HepG2 (cell line): ENCODE data around the gene ANKRD10. TPM values are rescaled to one million over a fixed set of nuclear protein-coding genes. Genes with fewer than 3 reads are reported as not detected.

Experiments used
- AHR ChIP-seq: IDR thresholded peaks from 2 replicates; pipeline ENCODE4 v1.6.1; 2018; ENCODE audit warnings: missing genetic modification reagents, missing compliant biosample characterization
- DNMT1 ChIP-seq: sonication (generic); formaldehyde crosslinking; IDR thresholded peaks from 2 replicates; pipeline ENCODE4 v1.5.1; 2020; ENCODE audit warnings: mild to moderate bottlenecking, missing genetic modification reagents
- ELF4 ChIP-seq: sonication (generic); formaldehyde crosslinking; IDR thresholded peaks from 2 replicates; pipeline ENCODE4 v1.5.0; 2020; ENCODE audit warnings: missing genetic modification reagents, mild to moderate bottlenecking, moderate library complexity, borderline replicate concordance
- FOXM1 ChIP-seq: sonication (generic); formaldehyde crosslinking; IDR thresholded peaks from 2 replicates; pipeline ENCODE4 v1.5.0; 2020; ENCODE audit warnings: missing genetic modification reagents
- HDAC1 ChIP-seq: sonication (generic); formaldehyde crosslinking; IDR thresholded peaks from 2 replicates; pipeline ENCODE4 v1.5.1; 2020; ENCODE audit warnings: mild to moderate bottlenecking, missing genetic modification reagents
- HHEX ChIP-seq: IDR thresholded peaks from 2 replicates; pipeline ENCODE4 v1.6.1; 2016; ENCODE audit warnings: control low read depth
- KDM2A ChIP-seq: sonication (generic); formaldehyde crosslinking; IDR thresholded peaks from 2 replicates; pipeline ENCODE4 v1.4.0; 2020; ENCODE audit warnings: low read depth, missing genetic modification reagents, borderline replicate concordance
- KLF16 ChIP-seq, 2 experiments: sonication (generic) in 1 of 2; formaldehyde crosslinking in 1 of 2; IDR thresholded peaks; 2 replicates each; pipeline versions ENCODE4 v1.6.1 to v1.8.0; 2016 to 2023; ENCODE audit warnings: missing genetic modification reagents in 2 of 2, missing compliant biosample characterization in 1 of 2
- MED1 ChIP-seq: sonication (generic); formaldehyde crosslinking; IDR thresholded peaks from 2 replicates; pipeline ENCODE4 v1.4.0; 2020; ENCODE audit warnings: missing genetic modification reagents
- MLXIP ChIP-seq: sonication (generic); formaldehyde crosslinking; IDR thresholded peaks from 2 replicates; pipeline ENCODE4 v1.9.0; 2021; ENCODE audit warnings: missing genetic modification reagents, borderline replicate concordance
- RXRB ChIP-seq: IDR thresholded peaks from 2 replicates; pipeline ENCODE4 v1.6.1; 2016; ENCODE audit warnings: borderline replicate concordance, missing genetic modification reagents, missing compliant biosample characterization
- SP140L ChIP-seq: sonication (generic); formaldehyde crosslinking; IDR thresholded peaks from 2 replicates; pipeline ENCODE4 v1.4.0; 2020; ENCODE audit warnings: missing genetic modification reagents, borderline replicate concordance
- TBL1XR1 ChIP-seq: fragments of 150-350 bp; IDR thresholded peaks from 2 replicates; pipeline ENCODE4 v1.6.1; 2014; ENCODE audit warnings: borderline replicate concordance, low read length; ENCODE audit not compliant: partially characterized antibody
- ZBTB2 ChIP-seq: sonication (generic); formaldehyde crosslinking; IDR thresholded peaks from 2 replicates; pipeline ENCODE4 v1.8.0; 2022; ENCODE audit warnings: low read depth, missing genetic modification reagents
- ZKSCAN1 ChIP-seq: fragments of 150-350 bp; IDR thresholded peaks from 2 replicates; pipeline ENCODE4 v1.6.1; 2014; ENCODE audit warnings: low read length
- ZNF17 ChIP-seq: sonication (generic); formaldehyde crosslinking; IDR thresholded peaks from 2 replicates; pipeline ENCODE4 v1.5.0; 2020; ENCODE audit warnings: mild to moderate bottlenecking, missing genetic modification reagents
- ZNF225 ChIP-seq: sonication (generic); formaldehyde crosslinking; IDR thresholded peaks from 2 replicates; pipeline ENCODE4 v1.4.0; 2020; ENCODE audit warnings: mild to moderate bottlenecking, missing genetic modification reagents
- ZNF274 ChIP-seq: sonication (generic); formaldehyde crosslinking; IDR thresholded peaks from 2 replicates; pipeline ENCODE4 v1.5.1; 2020; ENCODE audit warnings: mild to moderate bottlenecking, missing genetic modification reagents
- ZNF44 ChIP-seq: sonication (generic); formaldehyde crosslinking; IDR thresholded peaks from 2 replicates; pipeline ENCODE4 v1.5.1; 2020; ENCODE audit warnings: mild to moderate bottlenecking, missing genetic modification reagents
- ZNF484 ChIP-seq: sonication (generic); formaldehyde crosslinking; IDR thresholded peaks from 2 replicates; pipeline ENCODE4 v1.5.1; 2020; ENCODE audit warnings: mild to moderate bottlenecking, low read depth, missing genetic modification reagents, borderline replicate concordance
- ZNF569 ChIP-seq: sonication (generic); formaldehyde crosslinking; IDR thresholded peaks from 2 replicates; pipeline ENCODE4 v1.5.0; 2020; ENCODE audit warnings: mild to moderate bottlenecking, missing genetic modification reagents, moderate library complexity, borderline replicate concordance
- polyA plus RNA-seq, 8 experiments: library from polyadenylated mRNA; depleted of rRNA in 3 of 8; stranded (reverse) in 7 of 8; unstranded in 1 of 8; fragments of >200 nt; fragmentation: Illumina TruSeq in 4 of 8; extraction: Trizol in 4 of 8; gene quantifications; 2 replicates each; pipeline versions ENCODE4 v1.2.1 to v1.2.3, GENCODE V29; 2011 to 2016; ENCODE audit warnings: low read depth in 4 of 8, missing spikeins in 1 of 8, mixed read lengths in 1 of 8; ENCODE audit not compliant: insufficient read depth in 1 of 8
- total RNA-seq, 5 experiments: library from RNA; depleted of rRNA; stranded (reverse); fragments of >200 nt; fragmentation: Illumina TruSeq; extraction: Trizol; gene quantifications; 2 replicates each; pipeline ENCODE4 v1.2.3, GENCODE V29; 2016; ENCODE audit warnings: low read depth in 1 of 5

Gene ANKRD10
- total and polyA plus RNA-seq, 2 of the 13 experiments (the other 11 are each of a cell fraction or from before 2014, with no cell fraction given): 108 to 115 TPM

GRCh38 chr13:110915057-110915873 lies at the start of gene ANKRD10 (continued):
- TF ChIP-seq ZBTB2: no peak
- no peak; the same call in 1 of the 2 replicates for TF ChIP-seq ELF4
- TF ChIP-seq ZNF484 (CRISPR knock-in tag): no peak
- TF ChIP-seq RXRB (CRISPR knock-in tag): no peak
- no peak for TF ChIP-seq ZNF225
- TF ChIP-seq ZNF17 (CRISPR knock-in tag): no peak
- no peak for TF ChIP-seq ZKSCAN1
- no peak for TF ChIP-seq ZNF44 (CRISPR knock-in tag)
- no peak for TF ChIP-seq SP140L
- peak; percentile 19; the same call in 1 of the 2 replicates for TF ChIP-seq MED1 (CRISPR knock-in tag)
- TF ChIP-seq HHEX (CRISPR knock-in tag): no peak
- peak; percentile 74 for TF ChIP-seq ZNF274 (CRISPR knock-in tag)
- no peak for TF ChIP-seq KLF16 (CRISPR knock-in tag; IDR thresholded peaks at IDR 0.05)
- peak; percentile 47; the same call in 1 of the 2 replicates for TF ChIP-seq HDAC1 (CRISPR knock-in tag)
- TF ChIP-seq DNMT1: no peak
- TF ChIP-seq FOXM1 (CRISPR knock-in tag): no peak
- no peak for TF ChIP-seq AHR (CRISPR knock-in tag)
- no peak for TF ChIP-seq TBL1XR1
- TF ChIP-seq KDM2A: peak; percentile 75
- TF ChIP-seq MLXIP (CRISPR knock-in tag): no peak
- TF ChIP-seq ZNF569 (CRISPR knock-in tag): no peak
